ENCODE data around the gene PLXNA1. TPM values are rescaled to one million over a fixed set of nuclear protein-coding genes. Genes with fewer than 3 reads are reported as not detected.

PLXNA1 gene
- polyA plus RNA-seq, 1 of the 3 experiments (the other 2 are of a cell fraction) = 48.1 TPM

GRCh38 chr3:126980266-126980811 is 2.6 kb upstream of the PLXNA1 start:
- no peaks in the 10 kb centered on the region for H3K36me3 ChIP-seq (replicated peaks in 1 of 2; ENCODE audit: control insufficient read depth in 1 of 2, insufficient read depth in 2 of 2, low read length in 1 of 2)
- H2AFZ ChIP-seq (ENCODE audit: low read depth) = no peak overlapping the region
- H3K9me2 ChIP-seq = no peaks in the 10 kb centered on the region
- H3K9ac ChIP-seq = no peak overlapping the region
- H3K4me1 ChIP-seq (ENCODE audit: control insufficient read depth in 1 of 2, insufficient read depth in 2 of 2, low read depth in 1 of 2, low read length in 1 of 2) = peaks cover under 1 to 21% of the 10 kb centered on the region in 2 experiments; a peak in 1 of 4 replicates
- CTCF ChIA-PET = interaction anchor here (1.8 to 11.4 kb wide), 4 partner anchors 9 to 564 kb away, joined by 6 to 163 read pairs (median 18); no protein-coding TSS in a partner anchor
- H3K9me3 ChIP-seq = 0 out of 2 replicates have a peak, but pooled peaks cover 2% of the 10 kb centered on the region
- no peak for DNase-seq
- POLR2A ChIA-PET = no interaction called here
- TF ChIP-seq CHD2 (IDR thresholded peaks at IDR 0.05; ENCODE audit: low read length, partially characterized antibody) (no peak), IRF3 (IDR thresholded peaks at IDR 0.05; ENCODE audit: low read depth, low read length) (no peak), NRF1 (IDR thresholded peaks at IDR 0.05; ENCODE audit: low read depth, low read length) (no peak), GABPA (IDR thresholded peaks at IDR 0.05; ENCODE audit: low read depth) (no peak), RAD21 (IDR thresholded peaks at IDR 0.05; ENCODE audit: low read length) (no peak), ELF1 (IDR thresholded peaks at IDR 0.05) (no peak), SMC3 (IDR thresholded peaks at IDR 0.05; ENCODE audit: low read depth, low read length) (no peak), USF1 (IDR thresholded peaks at IDR 0.05; ENCODE audit: borderline replicate concordance, low read depth) (no peak), JUND (IDR thresholded peaks at IDR 0.05) (no peak), REST (IDR thresholded peaks at IDR 0.05; ENCODE audit: low read depth, low read length) (no peak), POLR2AphosphoS5 (IDR thresholded peaks at IDR 0.05; ENCODE audit: low read depth, low read length) (no peak), FOSL2 (IDR thresholded peaks at IDR 0.05; ENCODE audit: borderline replicate concordance, low read depth) (no peak), SIN3A (IDR thresholded peaks at IDR 0.05; ENCODE audit: borderline replicate concordance, low read depth, low read length) (no peak), FOXJ3 (CRISPR knock-in tag; IDR thresholded peaks at IDR 0.05) (no peak), PBX3 (IDR thresholded peaks at IDR 0.05) (no peak)
- peaks cover 19% of the 10 kb centered on the region for H3K79me2 ChIP-seq (ENCODE audit: insufficient read depth)
- H4K20me1 ChIP-seq (ENCODE audit: insufficient read depth) = peaks cover 14% of the 10 kb centered on the region
- 92% methylated on average over 8 of the region's 15 CpGs for WGBS (ENCODE audit: low lambda C conversion rate)
- H3K4me3 ChIP-seq (ENCODE audit: low read depth in 2 of 2, low read length in 1 of 2) = no peak overlapping the region
- H3K27me3 ChIP-seq (ENCODE audit: insufficient read depth) = no peaks in the 10 kb centered on the region
- H3F3A ChIP-seq (replicated peaks; ENCODE audit: insufficient read depth) = no peaks in the 10 kb centered on the region
- H3K27ac ChIP-seq (ENCODE audit: low read depth in 2 of 2, low read length in 1 of 2) = no peak overlapping the region
- H3K4me2 ChIP-seq = no peak overlapping the region

All from SK-N-SH (cell line).